ENCODE data around the gene C1orf115.

DNA sequence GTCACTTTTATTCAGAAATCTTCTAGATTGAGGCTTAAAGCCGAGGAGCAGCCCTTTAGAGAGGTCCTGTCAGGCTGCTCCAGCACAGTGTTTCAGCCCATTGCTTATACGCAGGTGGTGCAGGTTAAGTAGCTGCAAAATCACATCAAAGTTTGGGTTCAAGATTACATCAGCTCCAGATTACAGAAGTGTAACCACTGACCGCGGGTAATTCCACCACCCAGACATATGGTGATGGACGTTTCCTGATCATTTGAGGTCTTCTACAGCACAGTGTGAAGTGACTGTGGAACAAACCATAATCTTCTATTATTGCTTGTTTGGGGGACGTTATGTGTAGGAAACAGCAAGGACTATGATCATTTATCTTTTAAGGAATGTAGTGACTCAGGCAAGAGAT, 11.8 kb downstream of the C1orf115 start:
- peak; percentile 78 for TF ChIP-seq POLR2AphosphoS5 (IDR thresholded peaks at IDR 0.05; ENCODE audit: low read depth)
- TF ChIP-seq, protein P1, sequence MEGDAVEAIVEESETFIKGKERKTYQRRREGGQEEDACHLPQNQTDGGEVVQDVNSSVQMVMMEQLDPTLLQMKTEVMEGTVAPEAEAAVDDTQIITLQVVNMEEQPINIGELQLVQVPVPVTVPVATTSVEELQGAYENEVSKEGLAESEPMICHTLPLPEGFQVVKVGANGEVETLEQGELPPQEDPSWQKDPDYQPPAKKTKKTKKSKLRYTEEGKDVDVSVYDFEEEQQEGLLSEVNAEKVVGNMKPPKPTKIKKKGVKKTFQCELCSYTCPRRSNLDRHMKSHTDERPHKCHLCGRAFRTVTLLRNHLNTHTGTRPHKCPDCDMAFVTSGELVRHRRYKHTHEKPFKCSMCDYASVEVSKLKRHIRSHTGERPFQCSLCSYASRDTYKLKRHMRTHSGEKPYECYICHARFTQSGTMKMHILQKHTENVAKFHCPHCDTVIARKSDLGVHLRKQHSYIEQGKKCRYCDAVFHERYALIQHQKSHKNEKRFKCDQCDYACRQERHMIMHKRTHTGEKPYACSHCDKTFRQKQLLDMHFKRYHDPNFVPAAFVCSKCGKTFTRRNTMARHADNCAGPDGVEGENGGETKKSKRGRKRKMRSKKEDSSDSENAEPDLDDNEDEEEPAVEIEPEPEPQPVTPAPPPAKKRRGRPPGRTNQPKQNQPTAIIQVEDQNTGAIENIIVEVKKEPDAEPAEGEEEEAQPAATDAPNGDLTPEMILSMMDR (IDR thresholded peaks at IDR 0.05; ENCODE audit: insufficient read depth, low read length) = no peak
- TF ChIP-seq GABPA (IDR thresholded peaks at IDR 0.05; ENCODE audit: low read depth) = no peak
- TF ChIP-seq, protein P2, sequence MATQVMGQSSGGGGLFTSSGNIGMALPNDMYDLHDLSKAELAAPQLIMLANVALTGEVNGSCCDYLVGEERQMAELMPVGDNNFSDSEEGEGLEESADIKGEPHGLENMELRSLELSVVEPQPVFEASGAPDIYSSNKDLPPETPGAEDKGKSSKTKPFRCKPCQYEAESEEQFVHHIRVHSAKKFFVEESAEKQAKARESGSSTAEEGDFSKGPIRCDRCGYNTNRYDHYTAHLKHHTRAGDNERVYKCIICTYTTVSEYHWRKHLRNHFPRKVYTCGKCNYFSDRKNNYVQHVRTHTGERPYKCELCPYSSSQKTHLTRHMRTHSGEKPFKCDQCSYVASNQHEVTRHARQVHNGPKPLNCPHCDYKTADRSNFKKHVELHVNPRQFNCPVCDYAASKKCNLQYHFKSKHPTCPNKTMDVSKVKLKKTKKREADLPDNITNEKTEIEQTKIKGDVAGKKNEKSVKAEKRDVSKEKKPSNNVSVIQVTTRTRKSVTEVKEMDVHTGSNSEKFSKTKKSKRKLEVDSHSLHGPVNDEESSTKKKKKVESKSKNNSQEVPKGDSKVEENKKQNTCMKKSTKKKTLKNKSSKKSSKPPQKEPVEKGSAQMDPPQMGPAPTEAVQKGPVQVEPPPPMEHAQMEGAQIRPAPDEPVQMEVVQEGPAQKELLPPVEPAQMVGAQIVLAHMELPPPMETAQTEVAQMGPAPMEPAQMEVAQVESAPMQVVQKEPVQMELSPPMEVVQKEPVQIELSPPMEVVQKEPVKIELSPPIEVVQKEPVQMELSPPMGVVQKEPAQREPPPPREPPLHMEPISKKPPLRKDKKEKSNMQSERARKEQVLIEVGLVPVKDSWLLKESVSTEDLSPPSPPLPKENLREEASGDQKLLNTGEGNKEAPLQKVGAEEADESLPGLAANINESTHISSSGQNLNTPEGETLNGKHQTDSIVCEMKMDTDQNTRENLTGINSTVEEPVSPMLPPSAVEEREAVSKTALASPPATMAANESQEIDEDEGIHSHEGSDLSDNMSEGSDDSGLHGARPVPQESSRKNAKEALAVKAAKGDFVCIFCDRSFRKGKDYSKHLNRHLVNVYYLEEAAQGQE (IDR thresholded peaks at IDR 0.05; ENCODE audit: insufficient replicate concordance, low read depth) = no peak
